ENCODE results near the gene CBX8. TPM values are rescaled to one million over a fixed set of nuclear protein-coding genes. Genes with fewer than 3 reads are reported as not detected.

Gene CBX8
- total RNA-seq, 1 experiment from 2014 or later: 2.0 TPM

DNA sequence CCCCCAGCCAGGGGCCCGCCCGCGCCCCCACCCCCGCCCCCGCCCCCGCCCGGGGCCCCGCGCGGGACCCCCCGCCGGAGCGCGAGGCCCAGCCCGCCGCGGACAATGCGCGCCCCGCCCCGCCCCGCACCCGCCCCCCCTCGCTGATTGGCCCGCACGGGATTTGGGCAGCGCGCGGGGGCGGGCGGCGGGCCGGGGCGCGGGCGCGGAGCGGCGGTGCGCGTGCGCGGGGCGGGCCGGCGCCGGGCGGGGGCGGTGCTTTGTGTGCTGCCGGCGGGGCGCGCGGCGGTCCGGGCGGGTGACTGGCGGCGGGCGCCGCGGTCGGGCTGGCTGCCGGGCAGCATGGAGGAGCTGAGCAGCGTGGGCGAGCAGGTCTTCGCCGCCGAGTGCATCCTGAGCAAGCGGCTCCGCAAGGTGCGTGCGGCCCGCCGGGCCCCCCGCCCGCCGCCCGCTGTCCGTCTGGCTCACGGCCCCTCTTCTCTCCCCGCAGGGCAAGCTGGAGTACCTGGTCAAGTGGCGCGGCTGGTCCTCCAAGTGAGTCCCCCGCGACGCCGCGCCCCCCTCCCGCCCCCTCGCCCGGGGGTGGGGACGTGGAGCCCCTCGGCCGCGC lies 18.9 kb downstream of the CBX8 start, which contains the start of gene CBX2 (continued):
- TF ChIP-seq, protein P1, sequence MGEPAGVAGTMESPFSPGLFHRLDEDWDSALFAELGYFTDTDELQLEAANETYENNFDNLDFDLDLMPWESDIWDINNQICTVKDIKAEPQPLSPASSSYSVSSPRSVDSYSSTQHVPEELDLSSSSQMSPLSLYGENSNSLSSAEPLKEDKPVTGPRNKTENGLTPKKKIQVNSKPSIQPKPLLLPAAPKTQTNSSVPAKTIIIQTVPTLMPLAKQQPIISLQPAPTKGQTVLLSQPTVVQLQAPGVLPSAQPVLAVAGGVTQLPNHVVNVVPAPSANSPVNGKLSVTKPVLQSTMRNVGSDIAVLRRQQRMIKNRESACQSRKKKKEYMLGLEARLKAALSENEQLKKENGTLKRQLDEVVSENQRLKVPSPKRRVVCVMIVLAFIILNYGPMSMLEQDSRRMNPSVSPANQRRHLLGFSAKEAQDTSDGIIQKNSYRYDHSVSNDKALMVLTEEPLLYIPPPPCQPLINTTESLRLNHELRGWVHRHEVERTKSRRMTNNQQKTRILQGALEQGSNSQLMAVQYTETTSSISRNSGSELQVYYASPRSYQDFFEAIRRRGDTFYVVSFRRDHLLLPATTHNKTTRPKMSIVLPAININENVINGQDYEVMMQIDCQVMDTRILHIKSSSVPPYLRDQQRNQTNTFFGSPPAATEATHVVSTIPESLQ (CRISPR knock-in tag; IDR thresholded peaks at IDR 0.05): no peak
- 0 out of 2 replicates have a peak, but pooled peaks have one; percentile 20 for TF ChIP-seq CBFB (CRISPR knock-in tag; IDR thresholded peaks at IDR 0.05; ENCODE audit: low read depth)

DNA sequence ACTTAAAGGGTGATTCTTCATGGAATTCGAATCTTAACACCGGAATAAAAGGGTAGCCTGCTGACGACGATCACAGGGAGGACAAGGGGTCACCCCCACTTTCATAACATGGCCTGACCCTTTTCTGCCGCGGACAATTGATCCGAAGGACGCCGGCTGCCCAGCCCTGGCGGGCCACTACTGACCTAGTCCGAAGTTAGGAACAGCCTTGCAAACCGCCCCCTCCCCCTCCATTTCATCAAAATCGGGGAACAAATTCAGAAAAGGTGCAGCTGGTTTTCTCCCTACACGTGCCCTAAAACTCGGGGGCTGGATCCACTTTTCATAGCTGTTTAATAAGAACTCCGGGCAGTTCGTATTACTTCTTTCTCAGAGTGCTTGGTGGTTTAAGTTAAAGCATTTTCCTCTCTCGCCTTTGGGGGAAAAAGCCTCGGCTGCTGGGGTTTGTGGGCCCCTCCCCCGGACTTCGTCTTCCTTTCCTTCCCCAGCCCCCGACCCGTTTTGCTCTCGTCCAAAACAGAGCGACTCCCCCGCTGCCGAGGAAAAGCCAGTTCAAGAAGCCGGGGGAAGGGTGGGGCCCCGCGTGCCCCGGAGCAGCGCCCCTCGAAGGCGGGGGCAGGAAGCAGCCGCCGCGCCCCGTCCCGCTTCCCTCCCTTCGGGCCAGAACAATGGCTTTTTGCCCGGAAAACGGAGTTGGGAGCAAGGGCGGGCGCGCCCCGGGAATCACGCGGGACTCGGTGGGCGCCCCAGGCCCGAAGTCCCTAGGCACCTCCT lies 19.6 kb downstream of the CBX8 start:
- peaks cover 25% of the 10 kb centered on the region for H3K36me3 Mint-ChIP-seq
- no peaks in the 10 kb centered on the region for H3K9me3 Mint-ChIP-seq
- ATAC-seq (peak; percentile 58), DNase-seq (ENCODE audit: low spot score) (peak; percentile 78)
- peak overlapping the region; percentile 64 for H3K4me3 Mint-ChIP-seq
- peaks cover 54% of the 10 kb centered on the region for H3K4me1 Mint-ChIP-seq
- POLR2A ChIA-PET: interaction anchor here (0.5 to 1.0 kb wide), 4 partner anchors 12 to 226 kb away, joined by 3 to 4 read pairs (median 3); partner anchors contain the start of gene CBX8
- H3K27me3 Mint-ChIP-seq (ENCODE audit: low read depth): peaks cover 15% of the 10 kb centered on the region
- peak overlapping the region; percentile 93 for H3K27ac Mint-ChIP-seq
- CTCF ChIA-PET: interaction anchor here (1.0 to 6.9 kb wide), 14 partner anchors 10 to 231 kb away, joined by 3 to 83 read pairs (median 4); partner anchors contain the start of genes CBX4 and CBX8
- TF ChIP-seq JUN (CRISPR knock-in tag; IDR thresholded peaks at IDR 0.05): no peak
- TF ChIP-seq, protein P2, sequence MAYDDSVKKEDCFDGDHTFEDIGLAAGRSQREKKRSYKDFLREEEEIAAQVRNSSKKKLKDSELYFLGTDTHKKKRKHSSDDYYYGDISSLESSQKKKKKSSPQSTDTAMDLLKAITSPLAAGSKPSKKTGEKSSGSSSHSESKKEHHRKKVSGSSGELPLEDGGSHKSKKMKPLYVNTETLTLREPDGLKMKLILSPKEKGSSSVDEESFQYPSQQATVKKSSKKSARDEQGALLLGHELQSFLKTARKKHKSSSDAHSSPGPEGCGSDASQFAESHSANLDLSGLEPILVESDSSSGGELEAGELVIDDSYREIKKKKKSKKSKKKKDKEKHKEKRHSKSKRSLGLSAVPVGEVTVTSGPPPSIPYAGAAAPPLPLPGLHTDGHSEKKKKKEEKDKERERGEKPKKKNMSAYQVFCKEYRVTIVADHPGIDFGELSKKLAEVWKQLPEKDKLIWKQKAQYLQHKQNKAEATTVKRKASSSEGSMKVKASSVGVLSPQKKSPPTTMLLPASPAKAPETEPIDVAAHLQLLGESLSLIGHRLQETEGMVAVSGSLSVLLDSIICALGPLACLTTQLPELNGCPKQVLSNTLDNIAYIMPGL (CRISPR knock-in tag; IDR thresholded peaks at IDR 0.05): peak; percentile 49; the same call in 1 of the 2 replicates
- no peak for TF ChIP-seq CREB1 (CRISPR knock-in tag; IDR thresholded peaks at IDR 0.05)
- TF ChIP-seq, protein P3, sequence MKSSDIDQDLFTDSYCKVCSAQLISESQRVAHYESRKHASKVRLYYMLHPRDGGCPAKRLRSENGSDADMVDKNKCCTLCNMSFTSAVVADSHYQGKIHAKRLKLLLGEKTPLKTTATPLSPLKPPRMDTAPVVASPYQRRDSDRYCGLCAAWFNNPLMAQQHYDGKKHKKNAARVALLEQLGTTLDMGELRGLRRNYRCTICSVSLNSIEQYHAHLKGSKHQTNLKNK (CRISPR knock-in tag; IDR thresholded peaks at IDR 0.05): no peak
- peak; percentile 37; the same call in 1 of the 2 replicates for TF ChIP-seq ETV6 (CRISPR knock-in tag; IDR thresholded peaks at IDR 0.05)
- TF ChIP-seq SP1 (CRISPR knock-in tag; conservative IDR thresholded peaks at IDR 0.05): 0 out of 2 replicates have a peak, but pooled peaks have one; percentile 5
- TF ChIP-seq ZNF423 (CRISPR knock-in tag; IDR thresholded peaks at IDR 0.05): 0 out of 2 replicates have a peak, but pooled peaks have one; percentile 20
- TF ChIP-seq, protein P4, sequence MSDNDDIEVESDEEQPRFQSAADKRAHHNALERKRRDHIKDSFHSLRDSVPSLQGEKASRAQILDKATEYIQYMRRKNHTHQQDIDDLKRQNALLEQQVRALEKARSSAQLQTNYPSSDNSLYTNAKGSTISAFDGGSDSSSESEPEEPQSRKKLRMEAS (CRISPR knock-in tag; IDR thresholded peaks at IDR 0.05): peak; percentile 30; the same call in 1 of the 2 replicates
- TF ChIP-seq, protein P5, sequence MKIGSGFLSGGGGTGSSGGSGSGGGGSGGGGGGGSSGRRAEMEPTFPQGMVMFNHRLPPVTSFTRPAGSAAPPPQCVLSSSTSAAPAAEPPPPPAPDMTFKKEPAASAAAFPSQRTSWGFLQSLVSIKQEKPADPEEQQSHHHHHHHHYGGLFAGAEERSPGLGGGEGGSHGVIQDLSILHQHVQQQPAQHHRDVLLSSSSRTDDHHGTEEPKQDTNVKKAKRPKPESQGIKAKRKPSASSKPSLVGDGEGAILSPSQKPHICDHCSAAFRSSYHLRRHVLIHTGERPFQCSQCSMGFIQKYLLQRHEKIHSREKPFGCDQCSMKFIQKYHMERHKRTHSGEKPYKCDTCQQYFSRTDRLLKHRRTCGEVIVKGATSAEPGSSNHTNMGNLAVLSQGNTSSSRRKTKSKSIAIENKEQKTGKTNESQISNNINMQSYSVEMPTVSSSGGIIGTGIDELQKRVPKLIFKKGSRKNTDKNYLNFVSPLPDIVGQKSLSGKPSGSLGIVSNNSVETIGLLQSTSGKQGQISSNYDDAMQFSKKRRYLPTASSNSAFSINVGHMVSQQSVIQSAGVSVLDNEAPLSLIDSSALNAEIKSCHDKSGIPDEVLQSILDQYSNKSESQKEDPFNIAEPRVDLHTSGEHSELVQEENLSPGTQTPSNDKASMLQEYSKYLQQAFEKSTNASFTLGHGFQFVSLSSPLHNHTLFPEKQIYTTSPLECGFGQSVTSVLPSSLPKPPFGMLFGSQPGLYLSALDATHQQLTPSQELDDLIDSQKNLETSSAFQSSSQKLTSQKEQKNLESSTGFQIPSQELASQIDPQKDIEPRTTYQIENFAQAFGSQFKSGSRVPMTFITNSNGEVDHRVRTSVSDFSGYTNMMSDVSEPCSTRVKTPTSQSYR (CRISPR knock-in tag; IDR thresholded peaks at IDR 0.05): peak; percentile 56; the same call in 1 of the 2 replicates
- no peak for TF ChIP-seq TCF7 (CRISPR knock-in tag; IDR thresholded peaks at IDR 0.05; ENCODE audit: low read depth)
- 0 out of 2 replicates have a peak, but pooled peaks have one; percentile 15 for TF ChIP-seq FOXK1 (CRISPR knock-in tag; IDR thresholded peaks at IDR 0.05)

Measured in WTC11 (cell line).